ENCODE measurements around the gene EXOSC3. TPM values are rescaled to one million over a fixed set of nuclear protein-coding genes. Genes with fewer than 3 reads are reported as not detected.
"Not testable (repeated sequence)": the region's sequence is repeated elsewhere in the genome, so short reads cannot be mapped to it uniquely, and the experiment has no call there.

Gene EXOSC3
- total and polyA plus RNA-seq, 7 donors = 13.8 to 44.6 (median 40.2) TPM

- Histone ChIP-seq H3K4me3 (peak overlapping the region; percentile 67 to 80 (median 68)), H3K27ac (peak overlapping the region; percentile 79 to 86 (median 81)), H3K9me3 (no peaks in the 10 kb centered on the region), H3K4me1 (peaks cover 0 to 10% (median 7%) of the 10 kb centered on the region in 4 donors), H3K27me3 (no peaks in the 10 kb centered on the region), H3K36me3 (no peaks in the 10 kb centered on the region)
- intact Hi-C loops (cut with DNase I) = loop anchor here (5.0 to 10.0 kb wide), 3 partner anchors 161 to 612 kb away; partner anchors contain the start of genes POLR1E and TOMM5
- no peak for DNase-seq
- 89 to 91% methylated on average over 29 of the region's 29 CpGs for WGBS, 2 donors
- no peak for TF ChIP-seq CTCF (IDR thresholded peaks at IDR 0.05)
- TF ChIP-seq POLR2AphosphoS5 (IDR thresholded peaks at IDR 0.05) = no peak
- no peak for TF ChIP-seq POLR2A (IDR thresholded peaks at IDR 0.05)
Observed at GRCh38 chr9:37752642-37753488, 32.0 kb downstream of the EXOSC3 start.

- not testable (repeated sequence) for H3K27me3 ChIP-seq, H3K4me1 ChIP-seq, H3K36me3 ChIP-seq, H3K9me3 ChIP-seq, H3K27ac ChIP-seq, DNase-seq, H3K4me3 ChIP-seq
- WGBS, 2 donors = 93 to 97% methylated on average over 13 of the region's 13 CpGs
- intact Hi-C loops (cut with DNase I) = loop anchor here (5.0 to 10.0 kb wide), 3 partner anchors 160 to 613 kb away; partner anchors contain the start of genes POLR1E and TOMM5
Observed at GRCh38 chr9:37752112-37752511, 32.8 kb downstream of the EXOSC3 start.

GRCh38 chr9:37751704-37752103 is 33.2 kb downstream of the EXOSC3 start:
- H3K27me3 ChIP-seq, H3K4me1 ChIP-seq, H3K4me3 ChIP-seq, H3K27ac ChIP-seq, H3K9me3 ChIP-seq, DNase-seq, H3K36me3 ChIP-seq: not testable (repeated sequence)
- intact Hi-C loops (cut with DNase I) = loop anchor here (5.0 to 10.0 kb wide), 3 partner anchors 159 to 613 kb away; partner anchors contain the start of genes POLR1E and TOMM5
- 94 to 96% methylated on average over 30 of the region's 30 CpGs for WGBS, 2 donors

- no peaks in the 10 kb centered on the region for H3K9me3 ChIP-seq
- intact Hi-C loops (cut with DNase I) = loop anchor here (5.0 to 10.0 kb wide), 3 partner anchors 159 to 614 kb away; partner anchors contain the start of genes POLR1E and TOMM5
Observed at GRCh38 chr9:37751186-37751585, 33.7 kb downstream of the EXOSC3 start.

GRCh38 chr9:37749129-37749528 is 35.7 kb downstream of the EXOSC3 start:
- peaks cover 0 to under 1% (median under 1%) of the 10 kb centered on the region in 4 donors for H3K4me1 ChIP-seq
- no peaks in the 10 kb centered on the region for H3K27me3 ChIP-seq
- DNase-seq = no peak
- no peaks in the 10 kb centered on the region for H3K9me3 ChIP-seq
- H3K27ac ChIP-seq = no peak overlapping the region
- TF ChIP-seq CTCF (IDR thresholded peaks at IDR 0.05) (no peak), POLR2AphosphoS5 (IDR thresholded peaks at IDR 0.05) (no peak), EP300 (IDR thresholded peaks at IDR 0.05) (no peak), POLR2A (IDR thresholded peaks at IDR 0.05) (no peak)
- no peak overlapping the region for H3K4me3 ChIP-seq
- intact Hi-C loops (cut with DNase I) = no loop called here
- WGBS, 2 donors = 53 to 72% methylated on average over 5 of the region's 5 CpGs
- no peaks in the 10 kb centered on the region for H3K36me3 ChIP-seq

More at GRCh38 chr9:37751186-37751585, 33.7 kb downstream of the EXOSC3 start:
- no peak for DNase-seq
- H3K36me3 ChIP-seq = no peaks in the 10 kb centered on the region
- H3K4me3 ChIP-seq = no peak overlapping the region
- peaks cover 0 to 10% (median 7%) of the 10 kb centered on the region in 4 donors for H3K4me1 ChIP-seq
- no peaks in the 10 kb centered on the region for H3K27me3 ChIP-seq
- 82 to 86% methylated on average over 6 of the region's 6 CpGs for WGBS, 2 donors
- H3K27ac ChIP-seq = no peak overlapping the region
- TF ChIP-seq CTCF (IDR thresholded peaks at IDR 0.05) (no peak), POLR2AphosphoS5 (IDR thresholded peaks at IDR 0.05) (no peak), POLR2A (IDR thresholded peaks at IDR 0.05) (no peak)
